GM19239 (cell line): ENCODE measurements around the gene ZNF142.
A peak's percentile ranks its signal among the peaks of the same experiment; 100 is the strongest.

Source experiments
- DNase-seq: peaks from one replicate; pipeline ENCODE4 v3.0.0; 2011; ENCODE audit warnings: low spot score; ENCODE audit not compliant: insufficient read length
- FAIRE-seq: peaks from 2 replicates; lab custom pipeline; 2011; peaks lifted over from hg19 to GRCh38; lab: Jason Lieb, UNC

The ZNF142 gene

DNA sequence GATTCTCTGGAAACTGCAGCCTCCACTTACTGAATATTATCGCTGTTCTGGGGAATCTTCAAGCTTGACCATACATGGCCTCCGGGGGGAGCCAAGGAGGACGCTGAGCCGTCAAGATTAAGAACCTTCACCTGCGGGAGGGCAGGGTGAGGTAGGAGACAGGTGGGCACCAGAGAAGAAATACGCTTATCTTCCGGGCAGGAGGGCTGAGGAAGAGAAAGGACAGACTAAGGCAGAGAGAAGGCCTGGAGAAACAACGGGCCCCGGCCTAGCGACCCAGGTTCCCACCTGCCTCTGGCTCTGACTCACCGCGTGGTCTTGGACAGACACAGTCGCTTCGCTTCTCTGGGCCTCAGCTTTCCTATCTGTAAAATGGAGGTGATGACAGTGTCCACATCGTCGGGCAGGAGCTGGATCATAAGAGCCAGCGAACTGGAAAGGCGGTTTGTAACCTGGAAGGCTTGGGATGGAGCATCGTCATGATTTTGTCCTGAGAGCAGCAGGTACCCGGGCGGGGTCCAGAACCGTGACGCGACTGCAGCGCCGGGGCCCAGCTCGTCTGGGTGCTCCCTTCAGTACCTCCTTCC, 659 bp downstream of the ZNF142 start:
- DNase-seq: peak; percentile 54
- FAIRE-seq: peak; percentile 97

DNA sequence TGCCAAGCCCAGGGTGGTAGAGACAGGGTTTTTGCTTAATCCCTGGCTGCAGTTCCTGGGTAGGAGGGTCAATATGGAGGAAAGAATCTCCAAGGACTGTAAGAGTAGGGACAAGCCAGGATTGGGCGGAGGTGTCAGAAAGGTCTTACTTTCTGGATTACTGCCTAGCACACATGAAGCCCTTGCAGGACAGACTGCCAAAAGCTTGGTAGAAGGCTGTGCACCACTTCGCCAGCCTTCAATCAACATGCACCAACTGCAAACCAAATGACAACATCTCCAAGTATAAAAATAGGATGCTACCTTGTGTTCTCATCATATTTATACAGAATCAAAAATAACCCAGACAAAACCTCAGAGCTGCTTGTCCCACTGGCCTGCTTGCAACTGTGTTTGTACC, 3.7 kb downstream of the ZNF142 start:
- FAIRE-seq: no peak
- no peak for DNase-seq

- FAIRE-seq (no peak), DNase-seq (no peak)
These were observed 10.7 kb downstream of the ZNF142 start for GRCh38 chr2:218648787-218649100.

GRCh38 chr2:218648088-218648786, 11.2 kb downstream of the ZNF142 start:
- DNase-seq (peak; percentile 30), FAIRE-seq (peak; percentile 88)

- peak; percentile 23 for FAIRE-seq
These were observed 14.3 kb downstream of the ZNF142 start for GRCh38 chr2:218645126-218645525.

DNA sequence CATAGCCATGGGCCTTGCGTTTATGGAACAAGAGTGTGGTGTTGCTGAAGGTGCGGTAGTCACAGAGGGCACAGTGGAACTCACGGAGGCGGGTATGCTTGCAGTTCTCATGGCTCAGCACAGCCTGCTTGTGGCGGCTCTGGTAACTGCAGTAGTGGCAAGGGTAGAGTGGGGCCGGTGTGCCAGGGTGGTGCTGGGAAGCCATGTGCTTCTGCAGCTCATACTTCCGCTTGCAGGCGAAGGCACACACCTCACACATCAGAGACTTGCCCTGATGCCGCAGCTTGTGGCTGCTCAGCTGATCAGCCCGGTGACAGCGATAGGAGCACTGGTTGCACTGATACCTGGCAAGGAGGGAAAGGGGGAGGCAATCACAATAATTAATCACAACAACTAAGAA, 14.7 kb downstream of the ZNF142 start:
- FAIRE-seq (no peak), DNase-seq (no peak)

More at GRCh38 chr2:218645126-218645525, 14.3 kb downstream of the ZNF142 start:
- DNase-seq: no peak

DNA sequence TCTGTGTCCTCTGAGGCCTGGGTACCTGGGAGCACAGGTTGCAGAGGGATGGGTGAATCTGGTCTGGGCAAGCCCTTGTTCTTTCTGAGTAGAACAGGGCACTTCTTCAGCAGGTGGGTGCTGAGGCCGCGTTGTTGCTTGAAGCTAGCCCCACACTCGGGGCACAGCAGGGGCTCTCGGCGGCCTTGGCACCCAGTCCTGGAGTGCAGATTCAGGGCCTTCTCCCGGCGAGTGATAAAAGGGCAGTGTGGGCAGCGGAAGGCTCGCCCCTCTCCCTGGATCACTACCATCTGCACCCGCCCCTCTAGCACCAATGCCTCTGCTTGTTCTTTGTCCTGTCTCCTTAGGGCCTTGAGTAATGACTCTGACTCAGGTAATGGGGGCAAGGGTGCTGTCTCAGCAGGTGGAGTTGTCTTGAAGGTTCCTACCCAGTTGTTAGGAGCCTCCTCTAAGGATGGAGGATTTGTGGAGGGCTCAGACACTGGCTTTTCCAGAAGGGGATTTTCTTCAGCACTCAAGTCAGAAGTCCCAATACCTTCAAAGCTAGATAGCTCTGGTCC, 15.6 kb downstream of the ZNF142 start:
- DNase-seq: no peak
- FAIRE-seq: no peak

GRCh38 chr2:218642786-218643185, 16.6 kb downstream of the ZNF142 start:
- no peak for DNase-seq
- no peak for FAIRE-seq

DNA sequence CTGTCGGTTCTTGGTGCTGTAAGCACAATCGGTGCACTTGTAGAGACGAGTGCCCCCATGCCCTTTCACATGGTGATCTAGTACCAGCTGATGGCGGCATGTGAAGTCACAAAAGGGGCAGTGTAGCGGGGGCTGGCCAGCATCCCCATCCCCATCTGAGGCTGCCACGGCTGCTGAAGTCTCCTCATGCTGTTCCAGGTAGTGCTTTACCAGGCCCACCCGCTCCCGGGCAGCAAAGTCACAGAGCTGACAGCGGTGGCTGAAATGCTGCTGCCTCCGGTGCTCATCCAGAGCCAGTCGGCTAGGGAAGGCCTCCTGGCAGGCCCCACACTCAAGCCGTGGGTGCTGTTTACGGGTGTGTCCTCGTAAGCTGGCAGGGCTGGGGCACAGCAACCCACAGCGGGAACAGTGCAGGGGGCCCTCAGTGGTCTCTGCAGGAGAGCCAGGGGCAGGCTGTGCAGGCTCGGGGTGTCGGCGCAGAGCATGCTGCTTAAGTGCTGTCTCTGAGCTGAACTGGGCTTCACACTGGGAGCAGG, 17.2 kb downstream of the ZNF142 start:
- DNase-seq: no peak
- FAIRE-seq: no peak

DNA sequence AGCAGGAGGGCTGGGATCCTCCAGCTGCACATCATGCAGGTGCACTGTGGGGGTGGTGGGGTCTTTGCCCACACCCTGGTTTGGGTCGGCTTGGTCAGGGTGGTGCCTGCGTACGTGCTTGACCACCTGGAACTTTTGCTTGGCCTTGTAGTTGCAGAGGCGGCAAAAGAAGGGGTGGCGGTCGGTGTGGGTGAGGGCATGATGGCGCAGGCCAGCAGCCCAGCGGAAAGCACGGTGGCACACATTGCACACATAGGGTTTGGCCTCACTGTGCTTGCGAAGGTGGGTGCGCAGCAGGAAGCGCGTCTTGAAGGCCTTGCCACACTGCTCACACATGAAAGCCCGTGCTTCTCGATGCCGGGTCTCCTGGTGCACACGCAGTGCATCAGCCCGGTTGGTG, 21.1 kb downstream of the ZNF142 start:
- FAIRE-seq (no peak), DNase-seq (no peak)

- FAIRE-seq (no peak), DNase-seq (no peak)
These were observed 23.7 kb downstream of the ZNF142 start for GRCh38 chr2:218635719-218636118.

DNA sequence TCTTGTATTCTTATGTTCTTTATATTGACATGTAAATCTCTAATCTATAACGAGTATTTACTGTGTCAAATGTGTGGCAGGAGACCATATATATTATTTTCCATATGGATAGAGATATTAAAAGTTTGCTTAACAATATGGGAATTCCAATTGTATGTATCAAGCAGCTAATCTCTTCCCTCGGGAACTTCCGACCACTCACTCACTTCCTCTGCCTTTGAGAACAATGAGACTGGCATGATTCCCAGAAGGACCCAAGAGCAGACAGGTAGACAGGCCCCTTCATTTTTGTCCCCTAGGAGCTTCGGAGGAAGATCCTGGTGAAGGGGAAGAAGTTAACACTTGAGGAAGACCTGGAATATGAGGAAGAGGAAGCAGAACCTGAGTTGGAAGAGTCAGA, 27.6 kb downstream of the ZNF142 start:
- DNase-seq (no peak), FAIRE-seq (no peak)

DNA sequence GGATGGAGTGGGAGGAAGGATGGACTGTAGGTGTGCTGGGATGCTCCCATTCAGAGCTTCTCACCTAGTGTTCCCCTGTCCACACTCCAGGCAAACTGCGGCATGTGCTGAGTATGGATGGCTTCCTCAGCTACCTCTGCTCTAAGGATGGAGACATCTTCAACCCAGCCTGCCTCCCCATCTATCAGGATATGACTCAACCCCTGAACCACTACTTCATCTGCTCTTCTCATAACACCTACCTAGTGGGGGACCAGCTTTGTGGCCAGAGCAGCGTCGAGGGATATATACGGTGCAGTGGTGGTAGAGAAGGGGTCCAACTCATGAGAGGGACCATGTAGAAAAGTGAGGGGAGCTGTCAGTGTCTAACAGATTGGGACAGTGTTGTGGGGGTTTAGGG, 31.5 kb downstream of the ZNF142 start:
- no peak for DNase-seq
- no peak for FAIRE-seq

GRCh38 chr2:218626369-218626768, 33.1 kb downstream of the ZNF142 start:
- DNase-seq: no peak
- FAIRE-seq: no peak

- DNase-seq: no peak
- FAIRE-seq: no peak
These were observed 36.1 kb downstream of the ZNF142 start for GRCh38 chr2:218623366-218623705.

- FAIRE-seq: no peak
- no peak for DNase-seq
These were observed 36.6 kb downstream of the ZNF142 start for GRCh38 chr2:218622606-218623365.

- DNase-seq: no peak
- FAIRE-seq: no peak
These were observed 38.4 kb downstream of the ZNF142 start for GRCh38 chr2:218621007-218621406.

GRCh38 chr2:218618102-218618860, 41.1 kb downstream of the ZNF142 start:
- DNase-seq (no peak), FAIRE-seq (no peak)

GRCh38 chr2:218615868-218616315, 43.5 kb downstream of the ZNF142 start:
- FAIRE-seq (no peak), DNase-seq (no peak)

GRCh38 chr2:218607436-218608115, 51.8 kb downstream of the ZNF142 start, which contains the start of gene PLCD4:
PLCD4 (plus strand) TSS chr2:218607899; CDS start chr2:218615740, 7,841 bp downstream.
- FAIRE-seq (no peak), DNase-seq (no peak)
